GM23338 (cell line): ENCODE data around the gene ARHGAP32. TPM values are rescaled to one million over a fixed set of nuclear protein-coding genes. Genes with fewer than 3 reads are reported as not detected.

Experiments used
- ATAC-seq: fragments of 200-7000 bp; cut with Tn5 transposase; 3 replicates; pipeline ENCODE4 v1.9.1; 2020
- DNase-seq: peaks from one replicate; pipeline ENCODE4 v3.0.0-alpha.2; 2015; ENCODE audit warnings: low spot score
- H2AFZ ChIP-seq: fragments of 200-600 bp; sonication (generic); 2 replicates; pipeline ENCODE4 v1.8.0; 2016; ENCODE audit warnings: antibody characterized with exemption, mild to moderate bottlenecking, moderate library complexity
- H3F3A ChIP-seq: fragments of 200-600 bp; sonication (generic); replicated peaks from 2 replicates; pipeline ENCODE4 v1.8.0; 2017; ENCODE audit warnings: antibody characterized with exemption, mixed run types, low read depth
- H3K27ac ChIP-seq: fragments of 200-600 bp; sonication (generic); 2 replicates; pipeline ENCODE4 v1.6.1; 2016; ENCODE audit warnings: low read depth
- H3K27me3 ChIP-seq: fragments of 200-600 bp; sonication (generic); 2 replicates; pipeline ENCODE4 v1.8.0; 2016; ENCODE audit warnings: mild to moderate bottlenecking, mixed run types, moderate library complexity; ENCODE audit not compliant: insufficient read depth
- H3K36me3 ChIP-seq: fragments of 200-600 bp; sonication (generic); 2 replicates; pipeline ENCODE4 v1.8.0; 2016; ENCODE audit warnings: mild to moderate bottlenecking; ENCODE audit not compliant: insufficient read depth
- H3K4me1 ChIP-seq: fragments of 200-600 bp; sonication (generic); 2 replicates; pipeline ENCODE4 v1.8.0; 2016; ENCODE audit warnings: mild to moderate bottlenecking, moderate library complexity; ENCODE audit not compliant: insufficient read depth
- H3K4me2 ChIP-seq: fragments of 200-600 bp; sonication (generic); 2 replicates; pipeline ENCODE4 v1.7.1; 2017; ENCODE audit warnings: mixed run types
- H3K4me3 ChIP-seq: fragments of 200-600 bp; sonication (generic); 2 replicates; pipeline ENCODE4 v1.6.1; 2016; ENCODE audit warnings: mixed run types
- H3K79me2 ChIP-seq: fragments of 200-600 bp; sonication (generic); replicated peaks from 2 replicates; pipeline ENCODE4 v1.8.0; 2017; ENCODE audit warnings: mild to moderate bottlenecking; ENCODE audit not compliant: insufficient read depth
- H3K9me2 ChIP-seq: fragments of 200-600 bp; sonication (generic); 2 replicates; pipeline ENCODE4 v1.8.0; 2017; ENCODE audit not compliant: insufficient read depth
- H4K20me1 ChIP-seq: fragments of 200-600 bp; sonication (generic); replicated peaks from 2 replicates; pipeline ENCODE4 v1.8.0; 2017; ENCODE audit warnings: mild to moderate bottlenecking; ENCODE audit not compliant: insufficient read depth
- H3K27ac Mint-ChIP-seq: 2 replicates; pipeline ENCODE4 v1.8.0; 2020; ENCODE audit warnings: inconsistent platforms, mild to moderate bottlenecking, moderate library complexity, mixed read lengths
- H3K27me3 Mint-ChIP-seq: 3 replicates; pipeline ENCODE4 v1.8.0; 2022; ENCODE audit warnings: low read depth, mild to moderate bottlenecking, moderate library complexity, mixed read lengths, inconsistent platforms; ENCODE audit not compliant: insufficient read depth, poor library complexity
- H3K36me3 Mint-ChIP-seq: 3 replicates; pipeline ENCODE4 v1.8.0; 2021; ENCODE audit warnings: low read depth, mild to moderate bottlenecking, inconsistent platforms, moderate library complexity, mixed read lengths
- H3K4me1 Mint-ChIP-seq: 3 replicates; pipeline ENCODE4 v1.8.0; 2020; ENCODE audit warnings: mild to moderate bottlenecking, inconsistent platforms, mixed read lengths
- H3K4me3 Mint-ChIP-seq: 3 replicates; pipeline ENCODE4 v1.8.0; 2021; ENCODE audit warnings: moderate library complexity, mild to moderate bottlenecking, inconsistent platforms, mixed read lengths
- H3K9me3 Mint-ChIP-seq: 3 replicates; pipeline ENCODE4 v1.8.0; 2020; ENCODE audit warnings: moderate library complexity, mild to moderate bottlenecking, inconsistent platforms, mixed read lengths
- EZH2phosphoT487 ChIP-seq: fragments of 200-600 bp; sonication (generic); IDR thresholded peaks from one replicate; pipeline ENCODE4 v1.8.1; 2018; ENCODE audit warnings: antibody characterized with exemption; ENCODE audit not compliant: unreplicated experiment
- polyA plus RNA-seq: library from polyadenylated mRNA; unstranded; fragments of >200 nt; fragmentation: Nextera tagmentation; extraction: Ambion mirVana; gene quantifications from 2 replicates; pipeline ENCODE4 v1.2.1, GENCODE V29; 2016
- total RNA-seq: library from RNA; depleted of rRNA; stranded (reverse); fragments of >200 nt; shearing (Covaris generic); gene quantifications from 2 replicates; pipeline ENCODE4 v1.2.3, GENCODE V29; 2014
- TF ChIP-seq, protein P1 (sequence below): IDR thresholded peaks from one replicate; pipeline ENCODE4 v1.6.1; 2018; ENCODE audit warnings: antibody characterized with exemption; ENCODE audit not compliant: unreplicated experiment
- TF ChIP-seq, protein P2 (sequence below): fragments of 250-450 bp; sonication (Bioruptor Pico); IDR thresholded peaks from 2 replicates; pipeline ENCODE4 v1.5.0; 2020; ENCODE audit warnings: mild to moderate bottlenecking, moderate library complexity

Gene ARHGAP32
- total and polyA plus RNA-seq, 2 experiments from 2014 or later: 3.9 to 17.2 TPM

DNA sequence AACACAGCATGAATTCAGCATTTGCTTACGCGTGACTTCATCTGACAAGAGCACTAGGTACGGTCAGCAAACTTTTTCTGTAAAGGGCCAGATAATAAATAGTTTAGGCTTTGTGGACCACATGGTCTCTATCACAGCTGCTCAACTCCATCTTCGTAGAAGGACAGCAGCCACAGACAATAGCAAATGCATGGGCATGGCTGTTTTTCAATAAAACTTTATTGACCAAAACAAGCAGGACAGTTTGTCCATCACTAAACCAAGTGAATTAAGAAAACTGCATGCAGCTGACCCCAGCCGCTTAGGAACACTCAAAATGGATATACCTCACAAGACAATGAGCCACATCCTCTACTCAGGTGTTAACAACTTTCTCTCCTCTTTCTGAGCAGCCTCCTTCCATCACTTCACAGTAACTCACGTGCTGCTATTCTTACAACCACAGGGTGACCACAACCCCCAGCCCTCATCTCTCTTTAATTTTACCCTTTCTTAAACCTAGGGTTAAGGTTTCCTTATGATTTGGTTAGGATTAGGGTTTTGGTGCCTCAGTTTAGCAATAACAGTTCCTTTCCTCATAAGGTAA lies 22.7 kb upstream of the ARHGAP32 start:
- Histone ChIP-seq H3K27ac (peak overlapping the region; percentile 94), H3K4me1 (peaks cover 77% of the 10 kb centered on the region), H3K4me2 (peak overlapping the region; percentile 61), H3K9me2 (no peaks in the 10 kb centered on the region), H3K79me2 (peaks cover 59% of the 10 kb centered on the region), H3K27me3 (no peaks in the 10 kb centered on the region), H3K36me3 (no peaks in the 10 kb centered on the region), H3F3A (no peaks in the 10 kb centered on the region), H4K20me1 (no peaks in the 10 kb centered on the region), H3K4me3 (no peak overlapping the region), H2AFZ (no peak overlapping the region)
- Mint-ChIP-seq H3K4me1 (peaks cover 63% of the 10 kb centered on the region), H3K9me3 (no peaks in the 10 kb centered on the region), H3K36me3 (no peaks in the 10 kb centered on the region), H3K27me3 (peaks cover 6% of the 10 kb centered on the region), H3K4me3 (no peak overlapping the region), H3K27ac (peak overlapping the region; percentile 55)
- TF ChIP-seq, protein P1, sequence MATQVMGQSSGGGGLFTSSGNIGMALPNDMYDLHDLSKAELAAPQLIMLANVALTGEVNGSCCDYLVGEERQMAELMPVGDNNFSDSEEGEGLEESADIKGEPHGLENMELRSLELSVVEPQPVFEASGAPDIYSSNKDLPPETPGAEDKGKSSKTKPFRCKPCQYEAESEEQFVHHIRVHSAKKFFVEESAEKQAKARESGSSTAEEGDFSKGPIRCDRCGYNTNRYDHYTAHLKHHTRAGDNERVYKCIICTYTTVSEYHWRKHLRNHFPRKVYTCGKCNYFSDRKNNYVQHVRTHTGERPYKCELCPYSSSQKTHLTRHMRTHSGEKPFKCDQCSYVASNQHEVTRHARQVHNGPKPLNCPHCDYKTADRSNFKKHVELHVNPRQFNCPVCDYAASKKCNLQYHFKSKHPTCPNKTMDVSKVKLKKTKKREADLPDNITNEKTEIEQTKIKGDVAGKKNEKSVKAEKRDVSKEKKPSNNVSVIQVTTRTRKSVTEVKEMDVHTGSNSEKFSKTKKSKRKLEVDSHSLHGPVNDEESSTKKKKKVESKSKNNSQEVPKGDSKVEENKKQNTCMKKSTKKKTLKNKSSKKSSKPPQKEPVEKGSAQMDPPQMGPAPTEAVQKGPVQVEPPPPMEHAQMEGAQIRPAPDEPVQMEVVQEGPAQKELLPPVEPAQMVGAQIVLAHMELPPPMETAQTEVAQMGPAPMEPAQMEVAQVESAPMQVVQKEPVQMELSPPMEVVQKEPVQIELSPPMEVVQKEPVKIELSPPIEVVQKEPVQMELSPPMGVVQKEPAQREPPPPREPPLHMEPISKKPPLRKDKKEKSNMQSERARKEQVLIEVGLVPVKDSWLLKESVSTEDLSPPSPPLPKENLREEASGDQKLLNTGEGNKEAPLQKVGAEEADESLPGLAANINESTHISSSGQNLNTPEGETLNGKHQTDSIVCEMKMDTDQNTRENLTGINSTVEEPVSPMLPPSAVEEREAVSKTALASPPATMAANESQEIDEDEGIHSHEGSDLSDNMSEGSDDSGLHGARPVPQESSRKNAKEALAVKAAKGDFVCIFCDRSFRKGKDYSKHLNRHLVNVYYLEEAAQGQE: no peak
- TF ChIP-seq EZH2phosphoT487: no peak
- TF ChIP-seq, protein P2, sequence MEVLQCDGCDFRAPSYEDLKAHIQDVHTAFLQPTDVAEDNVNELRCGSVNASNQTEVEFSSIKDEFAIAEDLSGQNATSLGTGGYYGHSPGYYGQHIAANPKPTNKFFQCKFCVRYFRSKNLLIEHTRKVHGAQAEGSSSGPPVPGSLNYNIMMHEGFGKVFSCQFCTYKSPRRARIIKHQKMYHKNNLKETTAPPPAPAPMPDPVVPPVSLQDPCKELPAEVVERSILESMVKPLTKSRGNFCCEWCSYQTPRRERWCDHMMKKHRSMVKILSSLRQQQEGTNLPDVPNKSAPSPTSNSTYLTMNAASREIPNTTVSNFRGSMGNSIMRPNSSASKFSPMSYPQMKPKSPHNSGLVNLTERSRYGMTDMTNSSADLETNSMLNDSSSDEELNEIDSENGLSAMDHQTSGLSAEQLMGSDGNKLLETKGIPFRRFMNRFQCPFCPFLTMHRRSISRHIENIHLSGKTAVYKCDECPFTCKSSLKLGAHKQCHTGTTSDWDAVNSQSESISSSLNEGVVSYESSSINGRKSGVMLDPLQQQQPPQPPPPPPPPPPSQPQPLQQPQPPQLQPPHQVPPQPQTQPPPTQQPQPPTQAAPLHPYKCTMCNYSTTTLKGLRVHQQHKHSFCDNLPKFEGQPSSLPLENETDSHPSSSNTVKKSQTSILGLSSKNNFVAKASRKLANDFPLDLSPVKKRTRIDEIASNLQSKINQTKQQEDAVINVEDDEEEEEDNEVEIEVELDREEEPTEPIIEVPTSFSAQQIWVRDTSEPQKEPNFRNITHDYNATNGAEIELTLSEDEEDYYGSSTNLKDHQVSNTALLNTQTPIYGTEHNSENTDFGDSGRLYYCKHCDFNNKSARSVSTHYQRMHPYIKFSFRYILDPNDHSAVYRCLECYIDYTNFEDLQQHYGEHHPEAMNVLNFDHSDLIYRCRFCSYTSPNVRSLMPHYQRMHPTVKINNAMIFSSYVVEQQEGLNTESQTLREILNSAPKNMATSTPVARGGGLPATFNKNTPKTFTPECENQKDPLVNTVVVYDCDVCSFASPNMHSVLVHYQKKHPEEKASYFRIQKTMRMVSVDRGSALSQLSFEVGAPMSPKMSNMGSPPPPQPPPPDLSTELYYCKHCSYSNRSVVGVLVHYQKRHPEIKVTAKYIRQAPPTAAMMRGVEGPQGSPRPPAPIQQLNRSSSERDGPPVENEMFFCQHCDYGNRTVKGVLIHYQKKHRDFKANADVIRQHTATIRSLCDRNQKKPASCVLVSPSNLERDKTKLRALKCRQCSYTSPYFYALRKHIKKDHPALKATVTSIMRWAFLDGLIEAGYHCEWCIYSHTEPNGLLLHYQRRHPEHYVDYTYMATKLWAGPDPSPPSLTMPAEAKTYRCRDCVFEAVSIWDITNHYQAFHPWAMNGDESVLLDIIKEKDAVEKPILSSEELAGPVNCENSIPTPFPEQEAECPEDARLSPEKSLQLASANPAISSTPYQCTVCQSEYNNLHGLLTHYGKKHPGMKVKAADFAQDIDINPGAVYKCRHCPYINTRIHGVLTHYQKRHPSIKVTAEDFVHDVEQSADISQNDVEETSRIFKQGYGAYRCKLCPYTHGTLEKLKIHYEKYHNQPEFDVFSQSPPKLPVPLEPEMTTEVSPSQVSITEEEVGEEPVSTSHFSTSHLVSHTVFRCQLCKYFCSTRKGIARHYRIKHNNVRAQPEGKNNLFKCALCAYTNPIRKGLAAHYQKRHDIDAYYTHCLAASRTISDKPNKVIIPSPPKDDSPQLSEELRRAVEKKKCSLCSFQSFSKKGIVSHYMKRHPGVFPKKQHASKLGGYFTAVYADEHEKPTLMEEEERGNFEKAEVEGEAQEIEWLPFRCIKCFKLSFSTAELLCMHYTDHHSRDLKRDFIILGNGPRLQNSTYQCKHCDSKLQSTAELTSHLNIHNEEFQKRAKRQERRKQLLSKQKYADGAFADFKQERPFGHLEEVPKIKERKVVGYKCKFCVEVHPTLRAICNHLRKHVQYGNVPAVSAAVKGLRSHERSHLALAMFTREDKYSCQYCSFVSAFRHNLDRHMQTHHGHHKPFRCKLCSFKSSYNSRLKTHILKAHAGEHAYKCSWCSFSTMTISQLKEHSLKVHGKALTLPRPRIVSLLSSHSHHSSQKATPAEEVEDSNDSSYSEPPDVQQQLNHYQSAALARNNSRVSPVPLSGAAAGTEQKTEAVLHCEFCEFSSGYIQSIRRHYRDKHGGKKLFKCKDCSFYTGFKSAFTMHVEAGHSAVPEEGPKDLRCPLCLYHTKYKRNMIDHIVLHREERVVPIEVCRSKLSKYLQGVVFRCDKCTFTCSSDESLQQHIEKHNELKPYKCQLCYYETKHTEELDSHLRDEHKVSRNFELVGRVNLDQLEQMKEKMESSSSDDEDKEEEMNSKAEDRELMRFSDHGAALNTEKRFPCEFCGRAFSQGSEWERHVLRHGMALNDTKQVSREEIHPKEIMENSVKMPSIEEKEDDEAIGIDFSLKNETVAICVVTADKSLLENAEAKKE (CRISPR knock-in tag): no peak
- DNase-seq (no peak), ATAC-seq (no peak)
